ENCODE data around the gene SLC43A1.

Gene SLC43A1

GRCh38 chr11:57527056-57527631 is 11.6 kb upstream of the SLC43A1 start:
- DNase-seq, result no peak

DNA sequence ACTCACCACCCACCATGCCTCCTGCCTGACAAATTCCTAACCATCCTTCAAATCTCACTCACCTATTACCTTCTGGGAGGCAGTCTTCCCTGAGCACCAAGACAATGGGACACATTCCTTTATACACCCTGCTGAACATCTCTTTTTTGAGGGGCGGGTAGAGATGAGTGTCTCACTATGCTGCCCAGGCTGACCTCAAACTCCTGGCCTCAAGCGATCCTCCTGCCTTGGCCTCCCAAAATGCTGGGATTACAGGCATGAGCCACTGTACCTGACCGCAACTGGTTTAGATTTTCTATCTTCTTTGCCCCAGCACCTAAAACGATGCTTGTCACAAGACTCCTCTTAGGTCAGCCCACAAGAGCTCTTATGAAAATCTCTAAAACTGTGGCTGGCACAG is 7.9 kb upstream of the SLC43A1 start:
- DNase-seq, result no peak

- no peak for DNase-seq
These were observed 5.6 kb upstream of the SLC43A1 start for GRCh38 chr11:57521116-57521515.

DNA sequence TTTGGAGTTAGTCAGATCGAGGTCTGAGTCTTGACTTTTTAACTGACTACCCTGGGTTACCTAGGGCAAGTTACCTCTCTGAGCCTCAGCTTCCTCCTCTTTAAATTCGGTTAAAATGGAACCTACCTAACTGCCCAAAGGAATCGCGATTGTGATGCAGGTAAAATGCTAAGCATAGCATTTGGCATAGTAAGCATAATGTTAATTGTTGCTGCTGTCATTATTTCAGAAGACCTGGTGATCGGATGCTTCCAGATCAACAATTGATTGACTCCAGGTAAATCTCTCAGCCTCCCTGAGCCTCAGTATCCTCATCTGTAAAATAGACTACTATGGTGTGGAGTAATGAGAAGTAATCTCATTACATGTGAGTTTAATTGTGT is 550 bp upstream of the SLC43A1 start:
- no peak for DNase-seq

DNA sequence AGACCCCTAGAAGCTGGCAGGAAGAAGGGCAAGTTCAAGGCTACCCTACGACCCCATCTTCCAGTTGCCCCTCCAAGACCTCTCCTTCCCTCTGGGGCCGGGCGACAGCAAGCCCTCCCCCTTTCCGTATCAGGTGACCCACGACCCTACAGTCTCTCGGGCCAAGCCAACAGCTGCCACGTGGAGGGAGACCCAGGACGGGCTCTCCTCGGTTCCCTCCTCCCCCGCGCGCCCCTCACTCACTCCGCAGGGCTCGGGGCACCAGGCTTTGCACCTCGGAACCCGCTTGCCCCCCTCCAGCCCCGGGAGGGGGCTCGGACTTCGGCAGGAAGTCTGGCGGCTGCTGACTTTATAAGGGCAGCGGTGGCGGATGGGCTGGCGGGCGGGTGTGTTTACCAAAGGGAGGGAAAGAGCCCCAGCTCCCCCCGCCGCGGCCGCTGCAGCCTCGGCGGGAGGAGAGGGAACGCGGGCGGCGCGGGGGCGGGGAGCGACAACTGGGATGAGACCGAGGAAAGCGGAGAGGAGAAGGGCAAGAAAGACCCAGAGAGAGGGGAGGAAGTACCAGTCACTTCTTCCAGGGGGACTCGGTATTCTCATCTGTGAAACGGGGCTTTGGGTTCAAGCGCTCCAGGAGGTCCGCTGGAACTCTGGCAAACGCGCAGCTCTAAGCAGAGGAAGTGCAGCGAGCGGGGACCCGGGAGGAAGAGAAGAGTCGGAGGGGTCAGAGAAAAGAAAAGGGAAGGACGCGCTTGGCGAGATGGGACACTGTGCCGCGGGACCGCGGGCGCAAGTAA is 767 bp downstream of the SLC43A1 start:
- DNase-seq, result no peak

- DNase-seq, result no peak
These were observed 1.5 kb downstream of the SLC43A1 start for GRCh38 chr11:57513911-57514537.

- no peak for DNase-seq
These were observed 2.1 kb downstream of the SLC43A1 start for GRCh38 chr11:57513452-57513795.

GRCh38 chr11:57512646-57513451 is 2.7 kb downstream of the SLC43A1 start:
- DNase-seq, result no peak

GRCh38 chr11:57511741-57512430 is 3.6 kb downstream of the SLC43A1 start:
- DNase-seq, result no peak

DNA sequence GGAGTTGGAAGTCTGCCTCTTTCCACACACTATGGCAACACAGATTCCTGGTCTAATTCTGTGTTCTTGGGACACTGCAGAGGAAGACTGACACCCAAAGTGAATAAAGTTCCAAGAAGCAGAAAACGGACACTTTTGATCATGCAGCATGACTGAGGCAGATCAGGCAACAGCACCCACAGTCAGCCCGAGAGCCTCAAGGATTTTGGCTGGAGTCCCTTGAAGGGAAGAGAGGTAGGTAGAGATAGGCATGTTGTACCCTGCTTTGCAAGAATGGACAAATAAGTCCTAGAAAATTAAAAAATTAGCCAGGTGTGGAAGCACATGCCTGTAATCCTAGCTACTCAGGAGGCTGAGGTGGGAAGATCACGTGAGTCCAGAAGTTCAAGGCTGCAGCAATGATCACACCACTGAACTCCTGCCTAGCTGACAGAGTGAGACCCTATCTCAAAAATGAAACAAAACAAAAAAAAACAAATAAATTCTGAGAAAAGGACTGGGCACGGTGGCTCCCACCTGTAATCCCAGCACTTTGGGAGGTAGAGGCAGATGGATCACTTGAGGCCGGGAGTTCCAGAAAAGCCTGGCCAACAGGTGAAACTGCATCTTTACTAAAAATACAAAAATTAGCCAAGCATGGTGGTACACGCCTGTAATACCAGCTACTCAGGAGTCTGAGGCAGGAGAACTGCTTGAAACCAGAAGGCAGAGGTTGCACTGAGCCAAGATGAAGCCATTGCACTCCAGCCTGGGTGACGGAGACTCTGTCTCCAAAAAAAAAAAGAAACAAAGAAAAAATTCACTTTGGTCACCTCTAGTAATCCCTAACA is 6.9 kb downstream of the SLC43A1 start:
- DNase-seq, result no peak

- no peak for DNase-seq
These were observed 9.0 kb downstream of the SLC43A1 start for GRCh38 chr11:57506522-57506921.

DNA sequence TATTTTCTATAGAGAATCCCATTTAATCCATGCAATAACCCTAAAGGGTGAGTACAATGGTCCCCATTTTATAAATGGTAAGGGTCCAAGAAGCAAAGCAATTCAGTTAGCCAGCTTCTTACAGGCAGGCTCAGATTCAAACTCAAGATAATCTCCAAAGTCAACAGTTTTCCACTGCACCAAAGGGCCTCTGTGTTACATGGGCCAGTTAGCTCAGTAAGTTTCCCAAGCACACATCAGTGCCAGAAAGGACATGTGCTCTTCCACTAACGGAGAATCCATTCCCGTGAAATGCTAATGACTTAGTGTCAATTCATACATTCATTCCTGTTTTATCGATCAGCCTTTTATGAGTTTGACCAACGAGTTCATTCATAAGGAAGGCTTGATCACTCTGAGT is 11.0 kb downstream of the SLC43A1 start:
- DNase-seq, result no peak

DNA sequence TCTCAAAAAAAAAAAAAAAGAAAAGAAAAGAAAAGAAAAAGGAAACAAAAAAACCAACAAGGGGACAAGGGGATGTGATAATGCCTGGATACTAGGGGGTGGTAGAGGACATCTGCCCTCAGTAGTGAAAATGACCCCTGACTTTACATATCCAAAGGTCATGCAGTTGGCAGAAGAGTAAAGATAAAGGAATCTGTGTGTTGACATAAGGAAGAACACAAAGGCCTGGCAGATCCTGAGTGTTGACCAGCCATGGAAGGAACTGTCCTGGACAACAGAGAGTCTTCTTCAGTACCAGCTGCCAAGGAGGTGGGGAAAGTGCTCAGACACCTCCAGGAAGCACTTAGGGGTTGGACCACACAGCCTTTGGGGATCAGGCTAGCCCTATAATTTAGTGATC is 12.6 kb downstream of the SLC43A1 start:
- DNase-seq, result no peak

DNA sequence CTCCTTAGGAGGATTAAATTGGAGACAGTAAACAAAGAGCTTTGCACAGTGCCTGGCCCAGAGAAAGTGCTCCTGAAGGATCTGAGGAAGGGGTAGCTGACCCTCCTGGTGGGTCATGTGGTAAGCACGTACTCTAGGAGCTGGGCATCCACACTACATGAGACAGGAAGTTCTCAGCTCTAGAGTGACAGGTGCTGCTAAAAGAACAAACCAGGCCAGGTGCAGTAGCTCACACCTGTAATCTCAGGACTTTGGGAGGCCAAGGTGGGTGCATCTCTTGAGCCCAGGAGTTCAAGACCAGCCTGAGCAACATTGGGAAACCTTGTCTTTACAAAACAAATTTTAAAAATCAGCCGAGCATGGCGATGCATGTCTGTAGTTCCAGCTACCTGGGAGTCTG is 13.1 kb downstream of the SLC43A1 start:
- no peak for DNase-seq

GRCh38 chr11:57501953-57502352 is 13.5 kb downstream of the SLC43A1 start:
- DNase-seq, result no peak

DNA sequence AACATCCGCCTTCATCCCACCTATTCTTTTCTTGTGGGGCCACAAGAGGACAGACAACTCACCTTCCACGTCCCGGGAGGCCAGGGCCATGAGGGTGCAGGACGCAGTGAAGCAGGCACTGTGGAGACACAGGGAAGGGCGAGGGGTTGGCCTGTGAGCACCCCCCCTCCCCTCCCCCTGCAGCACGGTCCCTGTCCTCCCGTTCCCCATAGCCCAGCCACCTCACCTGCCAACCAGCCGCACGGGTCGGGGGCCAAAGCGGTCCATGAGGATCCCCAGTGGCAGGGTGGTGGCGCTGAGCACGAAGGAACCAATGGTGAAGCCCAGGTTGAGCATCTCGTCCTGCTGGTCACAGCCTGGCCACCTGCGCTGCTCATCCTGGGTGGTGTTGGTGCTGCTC is 14.6 kb downstream of the SLC43A1 start:
- DNase-seq, result no peak

DNA sequence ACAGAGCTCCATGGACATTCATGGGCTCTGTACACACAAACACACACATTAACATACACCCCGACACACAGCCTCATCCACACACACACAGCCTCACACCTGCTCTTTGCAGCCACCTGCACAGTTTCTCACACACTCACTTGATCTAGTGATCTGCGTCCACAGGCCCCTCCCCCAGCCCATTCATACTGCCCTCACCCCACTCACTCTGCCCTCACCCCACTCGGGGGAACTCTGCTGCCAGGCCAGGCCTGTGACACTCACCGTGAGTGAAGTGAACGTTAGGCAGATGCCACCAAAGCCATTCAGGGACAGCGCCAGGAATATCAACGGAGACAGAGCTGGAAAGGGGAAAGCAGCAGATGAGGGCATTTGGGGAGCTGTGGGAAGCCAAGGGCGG is 15.0 kb downstream of the SLC43A1 start:
- no peak for DNase-seq

DNA sequence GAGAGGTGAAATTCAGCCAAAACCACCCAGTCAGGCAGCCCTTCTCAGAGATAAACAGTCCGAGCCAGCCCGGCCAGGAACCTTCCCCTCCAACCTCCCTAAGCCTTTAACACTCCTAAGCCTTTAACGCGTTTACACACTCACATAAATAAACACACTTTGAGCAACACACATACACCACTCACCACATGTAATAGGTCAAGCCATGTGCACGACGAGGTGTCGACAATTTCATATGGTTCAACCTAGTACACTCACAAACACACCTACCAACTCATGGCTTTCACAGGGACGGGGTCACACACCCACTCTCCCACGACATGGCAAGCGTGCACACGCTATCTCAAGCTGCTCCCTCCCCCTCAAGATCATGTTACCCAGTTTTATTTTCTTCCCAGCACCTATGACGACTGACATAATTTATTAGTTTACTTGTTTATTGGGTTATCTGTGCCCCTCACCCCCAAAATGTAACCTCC is 15.5 kb downstream of the SLC43A1 start:
- no peak for DNase-seq

DNA sequence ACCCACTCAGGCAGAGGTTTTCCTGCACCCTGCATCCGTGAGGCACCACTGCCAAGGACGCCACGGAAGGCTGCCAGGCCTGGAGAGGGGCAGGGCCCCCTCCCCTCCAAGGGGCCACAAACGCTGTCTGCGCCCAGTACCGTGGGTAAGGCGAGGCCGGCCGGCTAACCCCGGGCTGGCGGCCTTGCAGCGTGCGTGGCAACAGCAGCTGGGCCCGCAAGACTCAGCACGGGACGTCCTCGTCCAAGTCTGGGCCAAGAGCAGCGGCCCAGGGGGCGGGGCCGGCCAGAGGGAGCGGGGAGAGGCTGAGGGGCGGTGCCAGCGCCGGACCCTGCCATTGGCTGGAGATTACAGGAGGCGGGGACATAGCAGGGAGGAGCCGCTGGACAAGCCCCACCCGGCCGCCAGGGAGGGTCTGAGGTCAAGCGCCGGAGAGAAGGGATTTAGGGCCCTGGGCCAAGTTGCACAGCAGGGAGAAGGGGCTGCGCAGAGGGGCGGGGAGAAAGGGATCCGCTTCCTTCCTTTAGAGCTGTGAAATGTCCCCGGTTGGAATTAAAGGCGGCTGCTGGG is 16.0 kb downstream of the SLC43A1 start:
- DNase-seq, result no peak

- DNase-seq, result no peak
These were observed 17.0 kb downstream of the SLC43A1 start for GRCh38 chr11:57498540-57498939.
